ENCODE data around the gene KRTAP9-8.
"Not testable (repeated sequence)": the region's sequence is repeated elsewhere in the genome, so short reads cannot be mapped to it uniquely, and the experiment has no call there.

Gene KRTAP9-8

GRCh38 chr17:41237949-41238437 is at the start of gene KRTAP9-8:
Gene KRTAP9-8, plus strand, starts transcription at chr17:41237999. Its CDS starts 53 bp downstream, at chr17:41238052.
- not testable (repeated sequence) for DNase-seq (ENCODE audit: low read depth in 2 of 3, low spot score in 2 of 3)

GRCh38 chr17:41189837-41190318 is 47.9 kb upstream of the KRTAP9-8 start, which contains the start of gene KRTAP9-1:
Gene KRTAP9-1, plus strand, starts transcription at chr17:41189887. Its CDS starts 0 bp downstream, at chr17:41189887.
- DNase-seq (ENCODE audit: low read depth in 2 of 3, low spot score in 2 of 3): not testable (repeated sequence)

GRCh38 chr17:41190328-41190727 is 47.5 kb upstream of the KRTAP9-8 start:
- DNase-seq (ENCODE audit: low read depth in 2 of 3, low spot score in 2 of 3): no peak

- DNase-seq (ENCODE audit: low read depth in 2 of 3, low spot score in 2 of 3): no peak
These were observed 41.7 kb upstream of the KRTAP9-8 start for GRCh38 chr17:41196068-41196467.

- no peak for DNase-seq (ENCODE audit: low read depth in 2 of 3, low spot score in 2 of 3)
These were observed 38.2 kb upstream of the KRTAP9-8 start for GRCh38 chr17:41199421-41200078.

- no peak for DNase-seq (ENCODE audit: low read depth in 2 of 3, low spot score in 2 of 3)
These were observed 25.8 kb upstream of the KRTAP9-8 start for GRCh38 chr17:41211845-41212466.

- no peak for DNase-seq (ENCODE audit: low read depth in 2 of 3, low spot score in 2 of 3)
These were observed 25.2 kb upstream of the KRTAP9-8 start for GRCh38 chr17:41212524-41213169.

- DNase-seq (ENCODE audit: low read depth in 2 of 3, low spot score in 2 of 3): no peak
These were observed 22.1 kb upstream of the KRTAP9-8 start for GRCh38 chr17:41215681-41216080.

GRCh38 chr17:41223821-41224220 is 14.0 kb upstream of the KRTAP9-8 start:
- no peak for DNase-seq (ENCODE audit: low read depth in 2 of 3, low spot score in 2 of 3)

GRCh38 chr17:41226051-41226450 is 11.7 kb upstream of the KRTAP9-8 start:
- DNase-seq (ENCODE audit: low read depth in 2 of 3, low spot score in 2 of 3): no peak

- DNase-seq (ENCODE audit: low read depth in 2 of 3, low spot score in 2 of 3): not testable (repeated sequence)
These were observed 11.2 kb upstream of the KRTAP9-8 start, which contains the start of gene KRTAP9-2 for GRCh38 chr17:41226598-41227095. Gene KRTAP9-2, plus strand, starts transcription at chr17:41226648. Its CDS starts 7 bp downstream, at chr17:41226655.

GRCh38 chr17:41230094-41230493 is 7.7 kb upstream of the KRTAP9-8 start:
- no peak for DNase-seq (ENCODE audit: low read depth in 2 of 3, low spot score in 2 of 3)

- DNase-seq (ENCODE audit: low read depth in 2 of 3, low spot score in 2 of 3): no peak
These were observed 6.1 kb upstream of the KRTAP9-8 start for GRCh38 chr17:41231731-41232130.

GRCh38 chr17:41232399-41233105 is 5.2 kb upstream of the KRTAP9-8 start, which contains the start of gene KRTAP9-3:
Gene KRTAP9-3, plus strand, starts transcription at chr17:41232449. Its CDS starts 53 bp downstream, at chr17:41232502.
- not testable (repeated sequence) for DNase-seq (ENCODE audit: low read depth in 2 of 3, low spot score in 2 of 3)

GRCh38 chr17:41237116-41237515 is 683 bp upstream of the KRTAP9-8 start:
- DNase-seq (ENCODE audit: low read depth in 2 of 3, low spot score in 2 of 3): not testable (repeated sequence)

- not testable (repeated sequence) for DNase-seq (ENCODE audit: low read depth in 2 of 3, low spot score in 2 of 3)
These were observed 9.4 kb downstream of the KRTAP9-8 start for GRCh38 chr17:41246995-41247787.

- DNase-seq (ENCODE audit: low read depth in 2 of 3, low spot score in 2 of 3): not testable (repeated sequence)
These were observed 11.9 kb downstream of the KRTAP9-8 start, which contains the start of gene KRTAP9-4 for GRCh38 chr17:41249637-41250240. Gene KRTAP9-4, plus strand, starts transcription at chr17:41249687. Its CDS starts 34 bp downstream, at chr17:41249721.

- DNase-seq (ENCODE audit: low read depth in 2 of 3, low spot score in 2 of 3): no peak
These were observed 13.5 kb downstream of the KRTAP9-8 start for GRCh38 chr17:41251261-41251660.

GRCh38 chr17:41254861-41255260 is 17.1 kb downstream of the KRTAP9-8 start:
- DNase-seq (ENCODE audit: low read depth in 2 of 3, low spot score in 2 of 3): no peak

Data from activated CD8-positive, alpha-beta memory T cell treated with anti-CD3 and anti-CD28 coated beads for 48 hours (primary cell).